GM18861 (cell line): ENCODE measurements around the gene KRT73.
"Not testable (repeated sequence)": the region's sequence is repeated elsewhere in the genome, so short reads cannot be mapped to it uniquely, and the experiment has no call there.

Experiments
- ATAC-seq: cut with Tn5 transposase; IDR thresholded peaks from one replicate; pipeline ENCODE4 v1.9.1; 2021; ENCODE audit not compliant: unreplicated experiment

Gene KRT73

DNA sequence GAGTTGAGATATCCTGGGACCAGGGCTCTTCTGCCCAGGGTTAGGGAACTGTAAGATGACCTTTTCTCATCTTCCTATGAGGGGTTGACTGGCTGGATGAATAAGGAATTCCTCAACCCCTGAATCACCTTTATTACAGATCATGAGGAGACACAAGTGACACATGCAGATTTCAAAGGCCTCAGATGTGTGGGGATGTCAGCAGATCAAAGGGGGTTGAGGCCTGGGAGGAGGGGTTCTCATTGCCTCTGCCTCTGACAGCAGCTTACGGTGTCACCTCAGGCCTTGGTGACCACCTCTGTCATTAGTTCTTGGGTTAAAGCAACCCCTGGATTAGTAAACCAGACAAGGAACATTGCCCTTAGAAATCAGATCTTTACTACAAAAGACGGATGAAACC, 15.0 kb downstream of the KRT73 start:
- no peak for ATAC-seq

DNA sequence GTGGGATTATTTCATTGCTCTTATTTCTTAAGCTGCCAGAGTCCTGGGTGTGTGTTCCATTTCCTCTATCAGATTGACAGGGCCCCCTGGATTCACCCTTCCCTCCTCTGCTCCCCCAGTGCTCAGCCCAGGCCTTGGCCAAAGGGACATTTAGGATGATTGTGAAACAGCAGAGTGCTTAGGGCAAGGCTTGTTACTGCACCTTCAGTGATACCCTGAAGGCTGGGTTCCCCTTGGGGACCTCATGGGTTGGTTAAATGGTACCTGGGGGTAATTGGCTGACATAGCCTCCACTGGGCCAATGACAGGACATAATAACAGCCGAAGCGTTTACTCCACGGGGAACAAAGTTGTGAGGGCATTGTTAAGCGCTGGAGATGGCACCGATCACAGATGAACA, 15.8 kb downstream of the KRT73 start:
- ATAC-seq = no peak

DNA sequence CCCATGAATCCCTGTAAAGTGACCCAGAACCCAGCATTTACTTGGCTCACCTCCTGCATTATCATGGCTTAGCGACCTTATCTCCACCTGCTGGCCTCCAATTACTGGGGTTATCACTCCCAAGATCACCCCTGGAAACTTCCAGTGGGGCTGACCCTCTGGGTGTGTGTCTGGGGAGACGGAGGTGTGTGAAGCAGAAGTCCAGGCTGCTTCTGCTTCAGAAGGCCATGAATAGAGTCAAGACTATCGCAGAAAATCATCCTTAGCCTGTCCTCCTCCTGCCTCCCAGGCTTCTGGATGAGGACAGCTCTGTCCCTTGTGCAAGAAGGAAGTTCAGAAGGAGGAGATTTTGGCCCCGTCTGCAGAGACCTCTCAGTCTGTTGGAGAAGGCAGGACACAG, 16.7 kb downstream of the KRT73 start:
- ATAC-seq = no peak

DNA sequence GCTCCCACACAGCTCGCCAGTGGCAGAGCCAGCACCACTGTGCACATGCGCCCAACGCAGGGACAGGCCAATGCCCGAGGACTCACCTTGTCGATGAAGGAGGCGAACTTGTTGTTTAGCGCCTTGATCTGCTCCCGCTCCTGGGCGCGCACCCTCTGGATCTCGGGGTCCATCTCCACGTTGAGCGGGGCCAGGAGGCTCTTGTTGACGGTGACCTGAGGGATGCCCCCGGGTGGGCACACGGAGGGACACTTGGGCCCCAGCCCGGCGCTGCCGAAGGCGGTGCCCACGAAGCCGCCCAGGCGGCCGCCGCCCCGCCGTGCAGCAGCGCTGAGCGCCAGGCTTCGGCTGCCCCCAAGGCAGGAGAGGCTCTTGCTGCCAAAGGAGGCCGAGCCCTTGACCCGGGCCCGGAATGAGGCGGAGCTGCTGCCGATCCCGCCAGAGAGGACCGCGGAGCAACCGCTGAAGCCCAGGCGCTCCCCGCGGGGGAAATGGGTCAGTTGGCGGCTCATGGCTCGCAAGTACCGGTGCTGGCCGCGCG, 17.3 kb downstream of the KRT73 start, which contains the start of gene KRT72:
Gene KRT72 (minus strand): TSS at position 523 of the 541 bp plus-strand sequence. CDS start 11 bp downstream, at position 512.
- ATAC-seq = no peak

DNA sequence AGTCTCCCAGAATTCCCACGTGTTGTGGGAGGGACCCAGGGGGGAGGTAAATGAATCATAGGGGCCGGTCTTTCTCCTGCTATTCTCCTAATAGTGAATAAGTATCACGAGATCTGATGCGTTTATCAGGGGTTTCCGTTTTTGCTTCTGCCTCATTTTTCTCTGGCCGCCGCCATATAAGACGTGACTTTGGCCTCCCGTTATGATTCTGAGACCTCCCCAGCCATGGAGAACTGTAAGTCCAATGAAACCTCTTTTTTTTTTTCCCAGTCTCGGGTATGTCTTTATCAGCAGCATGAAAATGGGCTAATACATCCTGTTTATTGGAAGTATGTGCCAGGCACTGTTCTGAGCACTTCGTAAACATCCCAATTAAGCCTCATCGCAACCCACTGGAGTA, 17.9 kb downstream of the KRT73 start:
- ATAC-seq = no peak

DNA sequence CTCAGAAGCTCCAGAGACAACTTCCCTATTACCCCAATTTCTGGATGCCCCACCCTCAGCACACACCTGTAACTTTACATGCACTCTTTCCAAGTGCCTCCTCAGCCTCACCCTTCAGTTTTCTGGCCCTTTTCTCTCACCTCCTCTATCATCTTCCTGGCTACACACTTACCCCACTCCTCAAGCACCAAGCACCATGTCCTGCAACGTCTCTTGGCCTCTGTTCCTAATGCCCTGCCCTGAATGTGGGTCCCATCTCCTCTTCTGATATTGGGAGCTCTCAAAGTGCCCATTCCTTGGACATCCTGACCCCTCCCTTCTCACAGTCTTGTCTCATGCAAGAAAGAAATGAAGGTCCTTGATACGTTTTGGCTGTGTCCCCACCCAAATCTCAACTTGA, 18.3 kb downstream of the KRT73 start:
- no peak for ATAC-seq

DNA sequence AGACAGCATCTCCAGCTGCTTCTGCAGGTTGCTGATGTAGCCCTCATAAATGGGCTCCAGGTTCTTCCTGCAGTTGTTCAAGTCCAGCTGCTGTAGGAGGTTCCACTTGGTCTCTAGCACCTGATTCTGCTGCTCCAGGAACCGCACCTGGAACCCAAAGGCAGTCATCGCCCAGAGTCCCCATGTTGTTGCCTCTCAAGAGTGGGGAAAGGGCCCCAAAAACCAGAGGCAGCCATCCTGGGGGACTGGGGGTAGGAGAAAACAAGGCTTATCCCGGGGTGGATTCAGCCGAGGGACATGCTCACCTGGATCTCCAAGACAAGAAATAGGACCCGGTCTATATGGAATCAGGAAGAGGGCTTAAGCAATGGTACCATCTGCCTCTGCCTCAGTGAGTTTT, 19.4 kb downstream of the KRT73 start:
- ATAC-seq = no peak

DNA sequence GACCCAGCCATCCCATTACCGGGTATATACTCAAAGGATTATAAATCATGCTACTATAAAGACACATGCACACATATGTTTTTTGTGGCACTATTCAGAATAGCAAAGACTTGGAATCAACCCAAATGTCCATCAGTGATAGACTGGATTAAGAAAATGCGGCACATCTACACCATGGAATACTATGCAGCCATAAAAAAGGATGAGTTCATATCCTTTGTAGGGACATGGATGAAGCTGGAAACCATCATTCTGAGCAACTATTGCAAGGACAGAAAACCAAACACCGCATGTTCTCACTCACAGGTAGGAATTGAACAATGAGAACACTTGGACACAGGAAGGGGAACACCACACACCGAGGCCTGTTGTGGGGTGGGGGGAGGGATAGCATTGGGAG, 24.1 kb downstream of the KRT73 start:
- ATAC-seq = not testable (repeated sequence)

DNA sequence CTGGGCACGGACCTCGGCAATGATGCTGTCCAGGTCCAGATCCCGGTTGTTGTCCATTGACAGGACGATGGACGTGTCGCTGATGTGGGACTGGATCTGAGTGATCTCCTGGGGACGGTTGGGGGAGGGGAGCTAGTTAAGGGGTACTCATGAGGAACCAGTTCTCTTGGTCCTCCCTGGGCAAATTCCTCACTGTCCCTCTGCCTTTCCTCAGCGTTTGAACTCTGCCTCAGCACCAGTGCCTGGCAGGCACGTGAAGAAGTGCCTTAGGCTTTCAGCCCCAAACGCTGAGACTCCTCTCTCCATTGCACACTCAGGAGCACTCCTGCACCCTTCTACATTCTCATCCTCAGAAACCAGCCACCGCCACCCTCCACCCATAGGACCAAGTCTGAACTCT, 26.8 kb downstream of the KRT73 start:
- ATAC-seq = no peak

DNA sequence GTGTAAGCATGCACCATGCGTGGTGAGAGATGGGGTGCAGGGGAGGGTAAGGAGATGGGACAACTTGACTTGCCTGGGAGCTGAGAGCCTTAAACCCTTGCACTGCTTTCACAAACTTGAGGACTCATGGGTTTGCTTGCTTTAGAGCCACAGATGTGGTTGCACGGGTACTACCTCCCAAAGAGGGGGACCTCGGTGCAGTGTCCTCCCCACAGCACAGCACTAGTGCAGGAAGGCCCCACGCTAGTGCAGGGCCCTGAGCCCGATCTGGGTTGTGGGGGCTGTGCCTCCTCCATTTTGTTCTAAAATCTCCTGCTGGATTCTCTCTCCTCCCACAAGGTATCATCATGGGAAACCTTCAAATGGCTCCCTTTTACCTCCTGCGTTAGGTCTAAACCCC, 28.3 kb downstream of the KRT73 start:
- ATAC-seq = no peak

DNA sequence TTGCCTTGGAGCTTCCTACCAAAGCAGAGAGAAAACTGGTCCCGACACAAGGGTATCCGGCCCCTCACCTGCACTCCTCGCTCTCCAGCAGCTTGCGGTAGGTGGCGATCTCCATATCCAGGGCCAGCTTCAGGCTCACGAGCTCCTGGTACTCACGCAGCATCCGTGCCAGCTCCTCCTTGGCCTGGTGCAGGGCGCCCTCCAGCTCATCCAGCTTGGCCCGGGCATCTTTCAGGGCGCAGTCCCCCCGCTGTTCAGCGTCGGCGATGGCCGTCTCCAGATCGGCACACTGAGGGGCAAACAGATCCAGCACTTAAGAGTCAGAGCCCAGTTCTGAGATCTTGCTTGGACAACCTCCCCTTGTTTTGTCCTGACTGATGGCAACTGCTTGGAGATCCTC, 30.8 kb downstream of the KRT73 start:
- no peak for ATAC-seq

DNA sequence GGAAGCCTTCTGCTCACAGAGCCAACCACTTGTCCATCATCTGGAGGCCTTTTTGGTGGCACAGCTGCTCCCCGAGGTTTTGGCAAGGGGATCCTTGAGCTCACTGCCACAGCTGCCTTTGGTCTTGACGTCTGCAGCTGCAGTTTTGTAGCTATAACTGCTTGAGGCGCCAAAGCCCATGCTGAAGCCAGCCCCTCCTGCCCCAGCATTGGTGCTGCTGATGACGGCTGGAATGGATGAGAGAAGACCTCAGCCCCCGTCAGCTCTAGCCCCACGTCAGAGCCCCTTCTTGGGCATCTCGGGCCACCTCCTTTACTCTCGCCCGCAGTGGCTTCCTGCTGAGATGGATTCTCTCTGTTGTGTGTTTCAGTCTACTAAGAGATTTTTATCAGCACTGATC, 32.4 kb downstream of the KRT73 start:
- ATAC-seq = no peak

DNA sequence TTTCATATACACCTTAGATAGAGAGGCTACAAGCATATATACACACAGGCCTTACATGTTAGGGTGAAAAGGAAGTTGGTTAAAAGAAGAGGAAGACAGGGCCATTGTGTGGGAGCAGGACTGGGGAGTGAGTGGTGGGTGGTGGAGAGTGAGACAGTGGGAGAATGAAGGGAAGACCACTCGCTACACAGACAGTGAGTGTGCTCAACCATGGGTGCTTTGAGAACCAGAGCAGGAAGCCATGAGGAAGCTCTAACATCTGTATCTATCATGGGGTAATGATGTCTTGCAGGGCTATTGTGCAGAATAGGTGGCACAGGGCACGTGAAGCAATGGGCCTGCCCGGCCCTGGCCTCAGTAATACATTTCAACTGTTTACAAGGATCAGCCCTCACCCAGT, 33.3 kb downstream of the KRT73 start:
- ATAC-seq = no peak

DNA sequence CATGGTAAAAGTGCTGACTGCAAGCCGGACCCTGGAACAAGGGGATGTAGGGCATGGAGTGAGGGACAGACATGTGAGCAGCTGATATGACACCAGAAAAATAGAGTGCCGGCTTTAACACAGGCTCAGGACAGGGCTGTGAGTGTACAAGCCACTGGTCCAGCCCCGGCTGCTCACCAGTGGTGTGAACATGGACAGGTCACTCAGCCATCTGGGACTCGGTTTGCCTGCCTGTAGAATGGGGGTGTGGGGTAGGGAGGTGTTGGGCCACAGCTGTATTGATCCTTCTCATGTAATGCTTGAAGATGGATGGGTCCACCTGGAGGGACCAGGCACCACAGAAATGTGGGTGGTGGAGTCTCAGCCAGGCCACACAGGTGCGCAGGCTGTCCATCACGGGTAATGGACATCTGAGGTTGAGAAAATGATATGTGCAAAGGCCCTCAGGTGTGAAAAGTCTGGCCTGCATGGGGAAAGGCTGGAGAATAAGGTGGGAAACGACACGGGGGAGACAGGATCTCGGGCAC, 34.1 kb downstream of the KRT73 start:
- ATAC-seq = no peak

DNA sequence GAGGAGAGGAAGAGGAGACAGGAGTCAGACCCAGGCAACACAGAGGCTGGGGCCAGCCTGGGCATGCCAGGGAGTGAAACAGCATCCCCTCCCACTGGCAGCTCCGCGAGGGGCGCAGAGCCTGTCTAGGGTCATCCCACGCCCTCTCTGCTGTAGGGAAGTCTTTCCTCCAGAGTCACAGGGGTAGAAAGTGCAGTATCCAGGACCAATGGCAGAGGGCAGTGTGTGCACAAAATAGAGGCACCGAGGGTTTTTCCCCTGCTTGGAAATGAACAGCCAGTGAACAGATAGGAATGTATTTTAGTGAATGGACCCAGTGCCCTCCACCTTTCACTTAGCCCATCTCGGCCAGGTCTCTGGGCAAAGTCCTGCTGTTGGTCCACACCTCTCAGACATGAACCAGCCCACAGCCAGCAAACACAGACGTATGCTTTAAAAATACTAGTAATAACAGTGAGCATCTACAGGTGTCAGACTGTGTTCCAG, 35.3 kb downstream of the KRT73 start:
- ATAC-seq = no peak

DNA sequence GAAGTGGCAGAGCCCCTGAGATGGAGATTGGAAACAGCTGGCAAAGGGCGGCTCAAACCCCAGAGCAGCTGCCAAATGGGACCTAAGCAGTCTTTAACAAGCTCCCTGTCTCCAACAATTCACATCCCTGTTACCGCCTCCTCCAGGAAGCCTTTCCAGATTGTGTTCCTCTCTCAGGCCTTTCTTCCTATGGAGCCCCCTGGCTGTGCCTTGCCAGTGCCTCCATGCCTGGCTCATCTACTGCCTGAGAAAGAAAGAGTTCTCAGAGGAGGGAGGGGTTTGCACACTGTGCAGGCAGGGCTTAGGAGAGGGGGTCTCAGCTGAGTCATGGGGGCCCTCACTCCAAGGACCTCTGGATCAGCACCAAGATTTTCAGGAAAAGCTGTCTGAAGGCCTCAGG, 35.9 kb downstream of the KRT73 start:
- ATAC-seq = no peak

DNA sequence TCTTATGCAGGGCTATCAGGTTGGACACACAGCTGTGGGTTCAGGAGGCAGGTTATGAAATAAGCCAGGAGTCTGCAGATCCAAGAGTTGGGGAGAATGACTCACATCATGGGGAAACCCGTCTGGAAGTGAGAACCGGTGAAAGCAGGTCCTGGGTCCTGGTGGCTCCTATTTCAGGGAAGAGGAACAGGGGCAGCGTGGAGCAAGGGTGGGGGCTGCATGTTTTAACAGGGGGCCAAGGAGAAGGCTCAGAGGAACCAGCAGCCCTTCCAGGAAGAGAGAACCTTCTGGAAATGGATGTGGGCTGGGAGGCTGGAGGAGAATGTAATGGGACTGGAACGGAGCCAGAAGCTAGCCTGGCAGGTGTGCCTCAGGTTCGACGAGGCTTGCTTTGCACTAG, 36.9 kb downstream of the KRT73 start:
- no peak for ATAC-seq

DNA sequence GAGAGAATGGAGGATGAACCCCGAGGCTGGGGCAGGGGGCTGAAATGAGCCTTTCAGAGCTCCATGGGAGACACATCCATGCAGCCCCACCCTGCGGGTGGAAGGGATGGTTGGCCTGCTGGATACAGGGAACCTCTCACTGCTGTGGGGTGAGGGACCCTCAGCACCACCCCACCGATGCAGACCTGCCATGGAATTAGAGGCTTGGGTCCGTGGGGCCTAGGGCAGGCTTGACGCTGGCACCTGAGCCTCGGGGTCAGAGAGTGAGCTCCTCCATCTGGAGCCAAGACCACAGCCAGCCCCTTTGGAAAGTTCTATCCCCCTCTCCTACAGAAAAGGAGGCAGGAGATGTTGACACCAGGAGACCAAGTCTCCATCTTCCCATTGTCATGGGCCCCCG, 37.3 kb downstream of the KRT73 start:
- no peak for ATAC-seq

DNA sequence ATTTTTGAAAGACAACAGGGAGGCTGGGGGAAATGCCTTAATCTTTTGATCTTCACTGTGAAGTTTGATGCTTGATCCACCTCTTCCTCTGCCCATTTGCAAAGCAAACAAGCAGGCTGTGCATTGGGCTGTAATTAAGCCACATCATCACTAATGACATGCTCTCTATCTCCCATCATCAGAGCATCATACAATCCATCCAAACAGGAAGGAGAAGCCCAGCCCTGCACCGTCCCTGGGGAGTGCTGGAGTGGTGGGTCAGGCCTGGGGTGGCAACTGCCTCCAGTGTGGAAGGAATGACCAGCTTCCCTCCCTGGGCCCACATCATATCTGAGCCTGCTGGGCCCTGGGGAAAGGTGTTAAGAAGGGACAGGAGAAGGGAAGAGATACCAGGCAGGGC, 37.9 kb downstream of the KRT73 start:
- ATAC-seq = no peak

DNA sequence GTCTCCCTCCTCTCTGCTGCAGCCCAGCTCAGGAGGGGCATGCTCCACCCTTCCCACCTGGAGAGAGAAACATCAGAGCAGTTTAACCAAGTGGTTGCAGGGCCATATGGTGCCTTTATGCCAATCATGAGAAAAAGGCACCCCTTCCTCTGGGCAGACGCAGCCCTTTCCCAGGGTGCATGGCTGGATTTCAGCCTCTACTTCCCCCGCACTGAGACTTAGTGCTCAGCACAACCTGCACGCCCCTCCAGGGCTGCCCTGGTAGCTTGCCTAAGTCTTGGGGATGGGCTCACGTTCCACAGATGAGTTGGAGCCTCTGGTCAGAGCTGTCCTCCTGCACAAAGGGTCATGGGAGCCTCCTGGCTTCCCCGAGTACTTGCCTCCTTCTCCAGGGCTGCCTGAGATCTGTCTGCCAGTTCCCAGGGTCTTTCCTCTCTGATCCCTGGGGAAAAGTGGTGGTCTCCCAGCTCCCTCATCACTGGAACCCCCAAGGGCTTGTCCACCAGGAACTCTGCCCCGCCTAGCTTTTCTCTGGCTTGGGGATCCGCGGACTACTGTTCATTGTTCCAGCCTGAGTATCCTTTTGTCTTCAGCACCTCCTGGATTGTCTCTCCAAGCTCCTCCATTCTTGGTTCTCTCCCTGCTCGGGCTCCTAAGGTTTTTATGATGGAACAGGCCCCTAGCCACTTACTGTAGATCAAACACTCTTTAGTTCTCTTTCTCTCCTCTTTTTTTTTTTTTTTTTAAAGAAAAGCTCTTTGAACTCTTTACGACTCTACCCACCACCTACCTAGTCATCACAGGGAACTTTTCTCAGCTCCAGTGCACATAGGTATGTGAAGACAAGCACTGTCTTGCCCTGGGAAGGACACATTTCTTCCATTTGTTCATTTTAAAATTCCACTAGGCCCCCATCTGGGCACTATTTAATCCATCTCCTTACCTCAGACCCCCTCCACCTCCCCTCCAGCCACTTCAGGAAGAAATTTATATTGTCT, 38.6 kb downstream of the KRT73 start:
- no peak for ATAC-seq

DNA sequence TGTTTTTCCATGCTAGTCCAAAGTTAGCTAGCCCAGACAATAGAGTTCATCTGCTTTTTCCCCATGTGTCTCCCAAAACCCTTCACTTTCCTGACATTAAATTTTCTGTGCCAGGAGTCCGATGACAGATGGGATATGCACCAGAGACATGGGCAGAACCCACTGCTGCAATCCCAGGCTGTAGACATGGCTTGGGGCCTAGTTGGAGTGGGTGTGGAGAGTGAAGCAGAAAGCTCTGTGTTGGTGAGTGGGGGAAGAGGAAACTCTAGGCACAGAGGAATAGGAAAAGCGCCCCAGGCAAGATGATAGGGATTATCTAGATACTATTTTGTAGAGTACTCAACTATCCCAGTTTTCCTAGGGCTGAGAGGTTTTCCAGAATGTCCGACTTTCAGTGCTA, 39.9 kb downstream of the KRT73 start:
- no peak for ATAC-seq

DNA sequence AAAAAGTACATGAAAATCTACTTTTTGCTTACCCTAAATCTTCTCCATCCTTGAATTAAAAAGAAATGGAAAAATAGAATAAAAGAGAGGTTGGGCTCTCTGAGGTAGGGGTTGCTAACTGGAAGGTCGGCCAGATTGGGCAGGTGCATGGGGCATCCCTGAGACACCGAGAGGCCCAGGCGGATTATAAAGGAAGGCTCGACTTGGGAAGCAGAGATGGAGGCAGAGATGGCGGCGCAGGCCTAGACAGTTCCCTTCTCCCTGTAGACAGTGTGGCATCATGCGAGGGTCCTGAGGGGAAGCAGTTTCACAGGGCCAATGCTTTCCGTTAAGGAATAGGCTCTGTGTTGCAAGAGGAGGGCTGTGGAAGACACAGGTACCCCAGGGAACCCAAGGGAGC, 41.0 kb downstream of the KRT73 start:
- ATAC-seq = no peak
